Measurements from ENCODE around the gene DRD4.

GRCh38 chr11:605286-606129 lies 31.6 kb upstream of the DRD4 start:
- TF ChIP-seq CREB3L1 (IDR thresholded peaks at IDR 0.05; ENCODE audit: borderline replicate concordance, low read depth) (no peak), SMC3 (conservative IDR thresholded peaks at IDR 0.05; ENCODE audit: insufficient read depth, low read depth, low read length) (no peak), GABPB1 (CRISPR knock-in tag; IDR thresholded peaks at IDR 0.05) (no peak), SRF (CRISPR knock-in tag; IDR thresholded peaks at IDR 0.05) (no peak), HDAC6 (IDR thresholded peaks at IDR 0.05; ENCODE audit: low read depth, low read length) (no peak)
